Stimulated activated CD4-positive, alpha-beta T cell treated with anti-CD3 and anti-CD28 coated beads, Interleukin-4, amount 100 ng/mL, for 24 hours (primary cell): ENCODE data around the gene AP5B1.
A peak's percentile ranks its signal among the peaks of the same experiment; 100 is the strongest.

Source experiments
- DNase-seq: peaks from one replicate; pipeline ENCODE4 v3.0.0-alpha.2; 2020

Gene AP5B1

GRCh38 chr11:65801153-65801987 is 20.6 kb upstream of the AP5B1 start:
- DNase-seq, result no peak

GRCh38 chr11:65798882-65799281 is 18.1 kb upstream of the AP5B1 start:
- DNase-seq, result no peak

GRCh38 chr11:65797711-65798110 is 16.9 kb upstream of the AP5B1 start:
- DNase-seq, result no peak

GRCh38 chr11:65796726-65797601 is 16.2 kb upstream of the AP5B1 start:
- no peak for DNase-seq

- no peak for DNase-seq
Measured at GRCh38 chr11:65794570-65795510, 14.1 kb upstream of the AP5B1 start.

GRCh38 chr11:65793625-65794400 is 13.0 kb upstream of the AP5B1 start:
- DNase-seq, result no peak

GRCh38 chr11:65793144-65793581 is 12.4 kb upstream of the AP5B1 start:
- DNase-seq, result no peak

- no peak for DNase-seq
Measured at GRCh38 chr11:65792456-65792855, 11.7 kb upstream of the AP5B1 start.

- peak; percentile 58 for DNase-seq
Measured at GRCh38 chr11:65791719-65792213, 11.0 kb upstream of the AP5B1 start.

GRCh38 chr11:65790902-65791650 is 10.3 kb upstream of the AP5B1 start:
- DNase-seq, result no peak

GRCh38 chr11:65790104-65790901 is 9.5 kb upstream of the AP5B1 start:
- DNase-seq, result no peak

GRCh38 chr11:65789230-65790103 is 8.7 kb upstream of the AP5B1 start:
- DNase-seq, result no peak

- no peak for DNase-seq
Measured at GRCh38 chr11:65788821-65789220, 8.0 kb upstream of the AP5B1 start.

- no peak for DNase-seq
Measured at GRCh38 chr11:65787649-65788622, 7.2 kb upstream of the AP5B1 start.

GRCh38 chr11:65786786-65787636 is 6.2 kb upstream of the AP5B1 start, which contains the start of gene OVOL1:
Gene OVOL1 (plus strand): TSS chr11:65787063. CDS start chr11:65787374, 311 bp downstream.
- peak; percentile 23 for DNase-seq

- DNase-seq, result no peak
Measured at GRCh38 chr11:65786008-65786785, 5.4 kb upstream of the AP5B1 start.
